Right atrium auricular region (tissue), 2 donors: ENCODE measurements around the gene SCN8A. TPM values are rescaled to one million over a fixed set of nuclear protein-coding genes. Genes with fewer than 3 reads are reported as not detected.
A peak's percentile ranks its signal among the peaks of the same experiment; 100 is the strongest.

Experiments used
- DNase-seq: peaks from one replicate; pipeline ENCODE4 v3.0.0-alpha.2; 2019; ENCODE audit warnings: low spot score
- H3K27ac ChIP-seq, 2 donors: fragments of 200-600 bp; sonication (generic); 1 replicate in 1 of 2; 2 replicates in 1 of 2; pipeline ENCODE4 v1.5.1; 2016 to 2019
- H3K27me3 ChIP-seq, 2 donors: fragments of 200-600 bp; sonication (generic); one replicate each; pipeline versions ENCODE4 v1.5.1 to v1.6.0; 2017 to 2019
- H3K36me3 ChIP-seq: fragments of 200-600 bp; sonication (generic); one replicate; pipeline ENCODE4 v1.5.1; 2016
- H3K4me1 ChIP-seq, 2 donors: fragments of 200-600 bp; sonication (generic); one replicate each; pipeline versions ENCODE4 v1.5.1 to v1.6.0; 2017 to 2019
- H3K4me3 ChIP-seq, 2 donors: fragments of 200-600 bp; sonication (generic); 1 replicate in 1 of 2; 2 replicates in 1 of 2; pipeline ENCODE4 v1.5.1; 2017 to 2019; ENCODE audit warnings: mild to moderate bottlenecking in 1 of 2, moderate library complexity in 1 of 2
- H3K9me3 ChIP-seq, 2 donors: fragments of 200-600 bp; sonication (generic); one replicate each; pipeline ENCODE4 v1.5.1; 2019
- total RNA-seq, 2 donors: library from RNA; depleted of rRNA; stranded (reverse); fragments of >200 nt; gene quantifications; one replicate each; pipeline ENCODE4 v1.1.0, GENCODE V29; 2016
- TF ChIP-seq, protein P1 (sequence below), 2 donors: fragments of 200-600 bp; sonication (generic); IDR thresholded peaks; one replicate each; pipeline ENCODE4 v1.5.1; 2019; ENCODE audit warnings: antibody characterized with exemption in 2 of 2

The SCN8A gene
- total RNA-seq, 2 donors from 2014 or later, result 0.19 to 0.24 TPM

DNA sequence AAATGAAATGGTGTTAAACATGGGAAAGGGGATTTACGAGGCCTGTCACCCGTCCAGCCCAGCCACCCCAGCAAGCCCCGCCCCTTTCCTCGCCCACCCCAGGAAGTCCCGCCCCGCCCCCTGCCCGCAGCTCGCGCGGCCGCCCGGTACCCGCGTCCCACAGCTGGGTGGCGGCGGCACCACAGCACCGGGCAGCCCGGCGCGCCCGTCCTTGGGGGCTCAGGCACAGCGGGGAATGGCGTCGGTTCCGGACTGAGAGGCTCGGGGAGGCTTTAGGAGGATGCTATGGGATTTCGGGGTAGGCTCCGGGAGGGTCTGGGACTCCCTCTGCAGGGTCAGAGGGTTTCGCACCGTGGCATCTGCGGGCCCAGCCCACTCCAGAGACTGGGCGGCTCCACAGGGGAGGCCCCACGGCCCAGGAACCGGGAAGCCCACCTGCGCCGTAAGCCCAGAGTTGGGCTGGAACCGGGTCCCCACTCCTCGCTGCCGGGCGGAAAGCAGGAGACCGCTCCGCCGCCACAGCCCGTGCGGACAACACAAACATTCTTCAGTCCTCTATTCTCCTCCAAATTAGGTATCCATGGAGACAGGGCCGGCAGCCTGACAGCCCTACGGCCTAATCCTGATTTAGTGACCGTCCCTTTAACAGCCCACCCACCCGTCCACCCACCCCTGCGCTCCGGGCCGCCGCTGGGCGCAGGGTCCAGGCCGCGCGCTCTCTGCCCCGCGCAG, 256.0 kb downstream of the SCN8A start:
- H3K4me1 ChIP-seq, result peaks cover 0 to 42% of the 10 kb centered on the region in 2 donors
- no peaks in the 10 kb centered on the region for H3K36me3 ChIP-seq
- H3K4me3 ChIP-seq, result peak overlapping the region; percentile 49 to 68
- H3K27me3 ChIP-seq, result peaks cover 9 to 13% of the 10 kb centered on the region in 2 donors
- no peaks in the 10 kb centered on the region for H3K9me3 ChIP-seq
- no peak for DNase-seq
- H3K27ac ChIP-seq, result peak overlapping the region; percentile 33 to 71
- TF ChIP-seq, protein P1, sequence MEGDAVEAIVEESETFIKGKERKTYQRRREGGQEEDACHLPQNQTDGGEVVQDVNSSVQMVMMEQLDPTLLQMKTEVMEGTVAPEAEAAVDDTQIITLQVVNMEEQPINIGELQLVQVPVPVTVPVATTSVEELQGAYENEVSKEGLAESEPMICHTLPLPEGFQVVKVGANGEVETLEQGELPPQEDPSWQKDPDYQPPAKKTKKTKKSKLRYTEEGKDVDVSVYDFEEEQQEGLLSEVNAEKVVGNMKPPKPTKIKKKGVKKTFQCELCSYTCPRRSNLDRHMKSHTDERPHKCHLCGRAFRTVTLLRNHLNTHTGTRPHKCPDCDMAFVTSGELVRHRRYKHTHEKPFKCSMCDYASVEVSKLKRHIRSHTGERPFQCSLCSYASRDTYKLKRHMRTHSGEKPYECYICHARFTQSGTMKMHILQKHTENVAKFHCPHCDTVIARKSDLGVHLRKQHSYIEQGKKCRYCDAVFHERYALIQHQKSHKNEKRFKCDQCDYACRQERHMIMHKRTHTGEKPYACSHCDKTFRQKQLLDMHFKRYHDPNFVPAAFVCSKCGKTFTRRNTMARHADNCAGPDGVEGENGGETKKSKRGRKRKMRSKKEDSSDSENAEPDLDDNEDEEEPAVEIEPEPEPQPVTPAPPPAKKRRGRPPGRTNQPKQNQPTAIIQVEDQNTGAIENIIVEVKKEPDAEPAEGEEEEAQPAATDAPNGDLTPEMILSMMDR (IDR thresholded peaks at IDR 0.05), result peak in 1 of 2 donors; percentile 32

DNA sequence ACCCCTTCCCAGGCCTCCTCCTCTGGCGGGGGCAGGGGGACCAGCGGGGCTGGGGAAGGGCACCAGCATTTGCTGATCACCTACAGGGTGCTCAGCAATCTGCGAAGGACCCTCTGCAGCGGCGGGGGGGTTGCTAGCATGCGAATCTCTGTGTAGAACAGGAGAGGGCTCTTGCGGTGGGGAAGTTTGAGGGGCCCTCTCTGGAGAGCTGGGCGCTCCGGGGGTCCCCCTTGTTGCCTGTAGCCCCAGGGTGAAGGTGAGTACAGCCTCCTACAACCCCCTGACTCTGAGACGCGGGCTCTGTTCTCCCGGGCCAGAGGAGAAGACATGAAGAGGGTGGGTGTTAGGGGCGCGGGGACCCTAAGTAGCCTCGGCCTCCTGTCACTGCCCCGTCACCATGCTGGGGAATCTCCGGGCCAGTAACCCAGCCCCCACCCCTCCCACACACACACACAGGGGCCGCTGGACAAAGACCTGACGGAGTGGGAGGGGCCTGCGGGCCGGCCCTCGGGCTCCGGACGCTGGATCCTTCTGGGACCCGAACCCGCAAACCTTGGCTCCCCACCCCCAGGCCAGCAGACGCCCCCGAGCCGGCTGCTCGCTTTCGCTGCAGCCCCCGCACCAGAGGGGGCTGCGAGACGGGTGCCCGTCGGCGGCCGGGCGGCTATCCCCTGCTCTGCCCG, 256.8 kb downstream of the SCN8A start:
- H3K27me3 ChIP-seq, result peaks cover 9 to 13% of the 10 kb centered on the region in 2 donors
- TF ChIP-seq, protein P1 (IDR thresholded peaks at IDR 0.05), result no peak
- peak overlapping the region; percentile 49 to 68 for H3K4me3 ChIP-seq
- H3K4me1 ChIP-seq, result peaks cover 0 to 42% of the 10 kb centered on the region in 2 donors
- peak overlapping the region; percentile 66 to 71 for H3K27ac ChIP-seq
- no peaks in the 10 kb centered on the region for H3K36me3 ChIP-seq
- no peaks in the 10 kb centered on the region for H3K9me3 ChIP-seq
- no peak for DNase-seq

DNA sequence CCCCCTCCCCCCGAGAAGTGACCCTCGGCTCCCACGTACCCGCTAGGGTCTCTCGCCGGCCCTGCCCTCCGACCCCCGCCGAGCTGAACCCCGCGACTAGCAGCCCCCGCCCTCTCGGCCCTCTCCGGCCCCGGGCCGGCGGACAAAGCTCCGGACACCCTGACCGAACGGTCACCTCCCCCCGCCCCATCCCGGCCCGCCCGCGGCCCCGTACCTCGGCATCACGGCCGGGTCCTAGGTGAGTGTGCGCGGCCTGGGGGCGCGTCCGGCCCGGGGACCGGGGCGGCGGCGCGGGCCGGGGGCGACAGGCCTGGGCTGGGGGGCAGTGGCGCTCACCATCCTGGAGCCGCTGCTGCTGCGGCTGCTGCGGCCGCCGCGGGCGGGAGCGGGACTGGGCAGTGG, 257.3 kb downstream of the SCN8A start, which contains the start of gene FIGNL2:
TSS of gene FIGNL2 (minus strand) at position 393 of the 402 bp plus-strand sequence. CDS start 26,305 bp downstream, outside the sequence.
- Histone ChIP-seq H3K27me3 (peaks cover 9 to 13% of the 10 kb centered on the region in 2 donors), H3K27ac (peak within 1 kb of the TSS; percentile 66 to 71), H3K4me3 (peak within 1 kb of the TSS; percentile 49 to 68), H3K36me3 (no peaks in the 10 kb centered on the region), H3K9me3 (no peaks in the 10 kb centered on the region), H3K4me1 (peaks cover 0 to 42% of the 10 kb centered on the region in 2 donors)
- DNase-seq, result no peak
- TF ChIP-seq, protein P1 (IDR thresholded peaks at IDR 0.05), result no peak

DNA sequence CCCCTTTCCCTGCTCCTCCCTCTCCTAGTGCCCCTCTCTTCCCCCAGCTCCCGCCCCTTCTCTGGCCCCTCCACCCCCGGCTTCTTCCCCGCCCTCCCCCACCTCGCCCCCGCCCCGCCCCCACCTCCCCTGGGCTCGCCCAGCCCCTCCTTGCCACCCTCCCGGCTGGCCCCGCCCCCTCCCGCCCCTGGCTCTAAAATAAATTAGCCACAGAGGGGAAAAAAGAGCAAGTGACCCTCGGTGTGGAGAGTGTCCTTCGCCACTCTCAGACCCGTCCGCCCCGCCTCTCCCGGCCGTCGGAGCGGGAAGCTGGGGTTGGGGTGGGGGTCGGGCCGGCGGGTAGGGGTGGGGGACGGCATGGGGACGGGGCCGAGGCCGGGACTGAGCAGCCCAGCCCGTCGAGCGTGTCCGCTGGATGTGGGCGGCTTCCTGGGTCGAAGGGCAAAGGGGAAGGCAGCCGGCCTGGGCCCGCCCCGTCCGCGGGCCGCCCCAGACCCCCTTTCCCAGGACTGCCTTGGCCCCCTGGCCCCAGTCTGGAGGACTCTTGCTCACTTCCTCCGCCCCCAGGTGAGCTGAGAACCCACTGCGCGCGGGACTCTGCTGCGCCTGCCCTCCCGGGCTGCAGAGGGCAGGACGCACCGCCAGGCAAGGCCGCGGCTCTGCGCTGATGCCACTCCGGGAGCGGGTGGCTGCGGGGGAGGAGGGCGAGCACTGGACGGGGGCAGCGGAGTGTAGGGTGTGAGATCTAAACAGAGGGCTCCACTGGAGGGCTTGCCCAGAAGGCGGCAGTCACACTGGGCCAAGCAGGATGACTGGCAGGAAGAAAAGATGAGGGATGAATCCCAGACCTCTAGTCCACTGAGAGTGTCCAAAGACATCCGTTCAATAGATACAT, 258.1 kb downstream of the SCN8A start:
- no peaks in the 10 kb centered on the region for H3K36me3 ChIP-seq
- H3K27ac ChIP-seq, result peak overlapping the region; percentile 42 to 66
- DNase-seq, result no peak
- peaks cover 9 to 13% of the 10 kb centered on the region in 2 donors for H3K27me3 ChIP-seq
- peak overlapping the region; percentile 49 to 68 for H3K4me3 ChIP-seq
- no peaks in the 10 kb centered on the region for H3K9me3 ChIP-seq
- peaks cover 0 to 42% of the 10 kb centered on the region in 2 donors for H3K4me1 ChIP-seq
- TF ChIP-seq, protein P1 (IDR thresholded peaks at IDR 0.05), result peak in 1 of 2 donors; percentile 29
